GM18499 (cell line): ENCODE results near the gene PCNX3.

ENCODE experiments used
- ATAC-seq: cut with Tn5 transposase; IDR thresholded peaks from one replicate; pipeline ENCODE4 v1.9.1; 2021; ENCODE audit warnings: moderate number of reproducible peaks; ENCODE audit not compliant: insufficient read depth, unreplicated experiment

PCNX3 gene

GRCh38 chr11:65580031-65580692 is 35.4 kb upstream of the PCNX3 start:
- ATAC-seq: no peak

DNA sequence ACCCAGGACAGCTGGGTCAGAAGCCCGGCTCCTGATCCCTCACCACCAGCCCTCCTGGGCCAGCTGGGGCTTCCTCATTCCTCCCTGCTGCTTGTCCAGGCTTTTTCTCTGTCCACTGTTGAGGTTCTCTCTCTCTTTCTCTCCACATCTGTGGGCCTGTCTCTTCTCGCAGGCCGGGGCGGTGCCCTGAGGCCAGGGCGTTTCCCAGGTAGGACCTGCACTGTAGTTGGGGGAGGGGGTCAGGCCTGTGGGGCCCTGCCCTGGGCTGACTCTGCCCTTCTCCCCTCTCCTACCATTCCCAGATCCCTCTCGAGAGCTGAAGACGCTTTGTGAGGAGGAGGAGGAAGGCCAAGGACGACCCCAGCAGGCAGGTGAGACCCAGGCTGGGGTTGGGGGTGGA is 34.8 kb upstream of the PCNX3 start:
- no peak for ATAC-seq

DNA sequence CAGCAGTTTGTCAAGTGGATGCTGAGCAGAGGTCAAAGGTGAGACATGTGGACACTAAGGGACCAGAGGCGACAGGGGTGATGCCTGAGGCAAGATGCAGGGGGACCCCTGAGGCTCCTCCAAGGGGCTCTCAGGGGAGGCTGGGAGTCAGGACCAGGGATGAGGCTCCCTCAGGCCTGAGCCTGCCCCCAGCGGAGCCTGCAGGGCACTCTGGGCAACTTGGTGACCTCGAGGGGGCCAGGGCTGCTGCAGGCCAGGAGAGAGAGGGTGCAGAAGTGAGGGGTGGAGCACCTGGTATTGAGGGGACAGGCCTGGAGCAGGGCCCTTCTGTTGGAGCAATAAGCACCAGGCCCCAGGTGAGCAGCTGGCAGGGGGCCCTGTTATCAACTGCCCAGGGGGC is 33.6 kb upstream of the PCNX3 start:
- ATAC-seq: no peak

DNA sequence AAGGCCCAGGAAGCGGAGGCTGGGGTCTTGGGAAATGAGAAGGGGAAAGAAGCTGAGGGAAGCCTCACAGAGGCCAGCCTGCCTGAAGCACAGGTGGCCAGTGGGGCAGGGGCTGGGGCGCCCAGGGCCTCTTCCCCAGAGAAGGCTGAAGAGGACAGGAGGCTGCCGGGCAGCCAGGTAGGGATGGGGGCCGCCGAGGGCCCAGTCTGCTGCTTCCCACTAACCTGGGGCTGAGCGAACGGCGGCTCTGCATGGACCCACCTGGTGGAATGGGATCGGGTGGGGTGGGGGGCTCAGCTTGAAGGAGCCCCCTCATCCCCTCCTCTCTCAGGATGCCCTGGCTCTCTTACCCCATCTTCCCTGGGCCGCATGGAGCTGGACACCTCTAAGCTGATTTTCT is 32.0 kb upstream of the PCNX3 start:
- no peak for ATAC-seq

- ATAC-seq: no peak
Measured at GRCh38 chr11:65584106-65584505, 31.5 kb upstream of the PCNX3 start.

GRCh38 chr11:65584723-65585171 is 30.8 kb upstream of the PCNX3 start:
- ATAC-seq: no peak

GRCh38 chr11:65585396-65586246 is 30.0 kb upstream of the PCNX3 start:
- no peak for ATAC-seq

- no peak for ATAC-seq
Measured at GRCh38 chr11:65586247-65586630, 29.3 kb upstream of the PCNX3 start.

DNA sequence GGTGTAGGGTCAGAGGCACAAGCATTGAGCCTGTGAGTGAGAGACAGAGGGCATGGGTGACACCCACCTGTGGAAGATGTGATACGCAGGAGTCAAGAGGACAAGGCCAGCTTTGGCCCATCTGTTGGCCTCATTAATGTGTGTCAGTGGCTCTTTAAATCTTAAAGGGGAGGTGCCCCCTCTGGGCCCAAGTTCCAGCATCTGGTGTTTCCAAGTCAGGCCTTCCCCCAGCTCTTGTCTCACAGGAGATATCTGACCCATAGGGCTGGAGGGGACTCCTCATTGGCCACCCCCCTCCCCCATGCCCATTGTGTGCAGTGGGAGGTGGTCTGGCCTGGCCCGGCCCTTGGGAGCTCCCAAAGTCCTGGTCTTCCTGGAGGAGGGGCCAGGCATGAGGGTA is 28.9 kb upstream of the PCNX3 start:
- ATAC-seq: no peak

DNA sequence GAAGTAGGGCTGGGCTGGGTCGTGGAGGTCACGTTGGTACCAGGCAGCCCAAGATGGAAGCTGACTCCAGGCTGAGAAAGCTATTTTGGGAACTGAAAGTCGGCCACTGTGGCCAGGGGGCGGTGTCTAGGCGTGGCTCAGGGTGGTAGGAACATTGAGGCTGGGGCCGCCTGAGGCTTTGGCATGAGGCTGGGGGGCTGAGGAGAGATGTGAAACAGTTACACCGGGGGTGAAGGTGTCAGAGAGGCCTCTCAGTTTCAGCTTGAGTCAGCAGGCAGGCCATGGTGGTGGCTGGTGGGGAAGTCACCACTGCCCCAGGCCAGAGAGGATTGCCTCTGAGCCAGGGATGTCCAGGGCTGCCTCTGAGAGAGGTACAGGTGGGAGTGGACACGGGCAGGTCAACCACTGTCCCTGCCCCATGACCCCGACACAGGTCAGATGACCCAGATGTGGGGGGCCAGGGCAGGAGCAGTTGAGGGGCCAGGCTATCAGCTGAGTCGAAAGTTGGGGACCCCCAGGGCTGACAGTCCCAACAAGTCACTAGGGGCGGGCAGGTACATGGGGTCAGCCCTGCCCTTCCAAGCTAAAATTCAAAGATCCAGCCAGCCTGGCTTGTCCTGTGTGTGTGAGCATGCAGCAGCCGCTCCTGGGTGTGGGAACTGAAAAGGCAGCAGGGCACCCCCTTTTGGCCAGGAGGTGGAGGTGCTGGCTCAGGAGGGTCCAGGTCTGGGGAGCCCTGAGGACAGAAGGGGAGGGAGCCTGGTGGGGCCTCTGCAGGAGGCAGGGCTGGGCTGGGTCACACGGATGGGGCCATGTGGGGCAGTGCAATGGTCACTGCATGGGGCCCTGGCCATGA is 27.1 kb upstream of the PCNX3 start:
- ATAC-seq: peak; percentile 79

DNA sequence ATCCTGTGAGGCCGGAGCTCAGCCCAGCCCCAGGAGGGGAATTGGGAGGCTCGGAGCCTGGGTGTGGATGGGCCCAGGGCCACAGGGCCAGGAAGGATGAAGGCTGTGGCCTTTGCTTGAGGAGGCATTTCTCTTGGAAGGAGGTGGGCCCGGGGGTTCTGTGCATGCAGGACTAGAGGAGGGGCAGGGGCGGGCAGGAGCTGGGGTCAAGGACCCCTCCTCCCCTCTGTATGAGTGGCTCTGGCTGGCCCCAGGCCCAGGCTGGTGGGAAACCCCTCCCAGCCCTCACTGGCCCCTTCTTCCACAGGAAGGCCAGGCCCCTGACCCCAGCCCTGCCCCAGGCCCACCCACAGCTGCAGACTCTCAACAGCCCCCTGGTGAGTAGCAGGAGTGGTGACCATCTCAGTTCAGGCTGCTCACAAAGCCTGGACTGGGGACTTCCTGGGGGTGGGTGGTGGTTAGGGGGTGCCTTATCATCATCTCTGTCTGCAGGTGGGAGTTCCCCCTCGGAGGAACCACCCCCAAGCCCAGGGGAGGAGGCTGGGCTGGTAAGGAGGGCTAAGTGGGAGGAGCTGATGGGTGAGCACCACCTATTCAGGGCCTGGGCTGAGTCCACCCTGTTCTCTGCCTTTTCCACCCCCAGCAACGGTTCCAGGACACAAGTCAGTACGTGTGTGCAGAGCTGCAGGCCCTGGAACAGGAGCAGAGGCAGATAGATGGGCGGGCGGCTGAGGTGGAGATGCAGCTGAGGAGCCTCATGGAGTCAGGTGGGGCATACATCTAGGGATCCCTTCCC is 25.9 kb upstream of the PCNX3 start:
- ATAC-seq: no peak

GRCh38 chr11:65590240-65590738 is 25.3 kb upstream of the PCNX3 start:
- ATAC-seq: no peak

DNA sequence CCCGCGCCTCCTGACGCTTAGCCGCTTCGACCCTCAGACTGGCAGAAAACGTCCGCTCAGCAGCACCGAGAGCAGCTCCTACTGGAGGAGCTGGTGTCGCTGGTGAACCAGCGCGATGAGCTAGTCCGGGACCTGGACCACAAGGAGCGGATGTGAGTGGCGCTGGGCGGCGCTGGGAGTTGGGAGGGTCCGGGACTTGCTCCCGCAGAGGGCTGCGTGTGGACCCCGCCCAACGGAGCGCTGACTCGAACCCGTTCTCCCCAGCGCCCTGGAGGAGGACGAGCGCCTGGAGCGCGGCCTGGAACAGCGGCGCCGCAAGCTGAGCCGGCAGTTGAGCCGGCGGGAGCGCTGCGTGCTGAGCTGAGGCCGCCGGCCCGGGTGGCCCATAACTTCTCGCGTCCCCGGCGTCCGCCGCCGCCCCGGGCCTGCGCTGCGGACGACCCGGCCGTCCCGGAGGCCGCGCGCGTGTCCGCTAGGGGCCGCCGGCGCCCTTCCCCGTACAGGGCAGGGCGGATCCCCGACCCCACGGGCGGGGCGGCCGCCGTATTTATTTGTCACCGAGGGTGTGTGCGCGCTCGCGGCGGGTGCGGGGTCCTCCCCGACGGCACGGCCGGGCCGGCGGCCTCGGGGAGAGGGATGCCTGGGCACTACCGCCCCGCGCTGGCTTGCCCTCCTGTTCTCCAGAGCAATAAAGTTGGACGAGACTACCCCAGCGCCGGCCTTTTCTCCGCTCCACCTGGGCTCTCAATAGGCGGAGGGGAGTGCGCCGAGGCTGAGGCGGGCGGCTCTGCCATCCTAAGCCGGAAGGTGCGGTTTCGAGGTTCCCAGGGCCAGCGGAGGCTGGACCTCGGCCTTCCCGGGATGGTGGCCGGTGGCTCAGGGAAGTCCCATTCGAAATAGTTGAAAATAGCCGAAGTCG is 23.4 kb upstream of the PCNX3 start:
- ATAC-seq: no peak

- ATAC-seq: no peak
Measured at GRCh38 chr11:65592858-65593517, 22.6 kb upstream of the PCNX3 start.

DNA sequence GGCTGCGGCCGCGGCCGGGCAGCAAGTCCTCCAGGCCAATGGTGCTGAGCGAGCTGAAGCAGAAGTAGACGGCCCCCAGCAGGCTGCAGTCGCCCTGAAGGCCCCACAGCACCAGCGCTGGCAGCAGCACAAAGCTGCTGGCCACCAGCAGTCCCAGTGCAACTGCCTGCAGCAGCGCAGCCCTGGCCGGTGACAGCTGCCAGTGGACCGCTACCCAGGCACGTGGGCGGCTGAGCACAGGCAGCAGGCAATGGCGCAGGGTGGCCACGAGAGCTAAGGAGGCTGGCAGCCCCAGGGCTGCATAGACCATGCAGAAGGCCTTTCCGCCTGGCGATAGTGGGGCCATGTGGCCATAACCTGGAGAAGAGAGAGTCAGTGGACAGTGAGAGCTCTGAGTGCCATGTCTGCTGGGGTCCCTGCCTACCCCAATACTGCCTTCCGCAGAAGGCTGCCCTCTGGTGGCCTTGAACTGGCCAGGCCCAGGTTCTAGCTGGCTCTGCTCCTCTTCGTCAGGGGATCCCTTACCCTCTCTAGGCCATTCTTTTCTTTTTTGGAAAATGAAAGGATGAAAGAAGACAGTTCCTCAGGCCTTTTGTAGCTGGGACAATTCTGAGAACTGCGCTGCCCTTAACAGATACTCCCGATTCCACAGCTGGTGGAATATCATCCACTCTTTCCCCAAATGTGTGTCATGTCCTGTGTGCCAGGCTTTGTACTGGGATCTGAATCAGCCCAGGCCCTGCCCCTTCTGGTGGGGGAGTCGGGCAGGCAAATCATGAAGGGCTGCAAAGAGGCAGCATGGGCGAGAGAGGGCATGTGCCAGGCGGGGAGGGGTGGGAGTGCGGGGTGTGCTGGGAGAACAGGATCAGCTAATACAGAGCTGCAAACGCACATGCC is 21.8 kb upstream of the PCNX3 start:
- no peak for ATAC-seq

GRCh38 chr11:65595131-65595530 is 20.4 kb upstream of the PCNX3 start:
- ATAC-seq: no peak

- no peak for ATAC-seq
Measured at GRCh38 chr11:65595543-65596281, 19.9 kb upstream of the PCNX3 start, which contains the start of gene KCNK7. KCNK7 (minus strand) TSS chr11:65595800; CDS start chr11:65595772, 28 bp downstream.
